SK-N-DZ (cell line): ENCODE results near the gene DALRD3.

ENCODE experiments used
- DNase-seq: peaks from one replicate; pipeline ENCODE4 v3.0.0-alpha.2; 2015; ENCODE audit warnings: low spot score

The DALRD3 gene

DNA sequence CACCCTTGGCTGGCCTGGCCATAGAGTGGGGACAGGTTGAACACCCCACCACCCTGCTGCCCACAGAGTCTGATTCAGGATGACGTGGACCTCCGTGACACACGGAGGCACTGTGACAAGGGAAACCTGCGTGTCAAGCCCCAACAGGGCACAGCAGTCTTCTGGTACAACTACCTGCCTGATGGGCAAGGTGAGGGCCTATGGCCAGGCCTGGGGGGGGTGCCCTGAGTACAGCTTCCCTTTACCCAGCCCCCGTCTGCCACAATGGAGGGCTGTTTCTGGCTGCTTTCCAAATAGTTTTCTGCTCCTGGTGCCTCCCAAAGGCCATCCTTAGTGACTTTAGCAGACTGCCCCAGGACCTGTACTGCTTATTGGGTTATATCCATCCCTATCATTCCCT lies 12.4 kb downstream of the DALRD3 start:
- no peak for DNase-seq

DNA sequence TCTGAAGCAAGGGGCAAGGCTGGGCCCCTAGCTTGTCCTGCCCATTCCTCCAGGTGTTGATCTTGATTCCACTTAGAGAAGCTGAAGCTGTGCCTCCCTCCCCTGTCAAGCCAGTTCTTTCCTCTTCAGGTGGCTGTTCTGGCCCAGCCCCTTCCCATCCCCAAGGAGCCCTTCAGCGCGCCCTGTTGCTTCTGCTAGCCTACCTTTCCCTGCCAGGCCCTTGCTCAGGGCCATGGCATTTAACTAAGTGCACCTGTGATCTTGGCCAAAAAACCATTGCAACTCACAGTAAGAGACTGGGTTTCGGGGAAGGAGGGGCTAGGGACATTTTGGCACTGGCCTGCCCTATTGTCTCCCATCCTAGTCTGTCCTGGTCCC lies 13.1 kb downstream of the DALRD3 start:
- no peak for DNase-seq

DNA sequence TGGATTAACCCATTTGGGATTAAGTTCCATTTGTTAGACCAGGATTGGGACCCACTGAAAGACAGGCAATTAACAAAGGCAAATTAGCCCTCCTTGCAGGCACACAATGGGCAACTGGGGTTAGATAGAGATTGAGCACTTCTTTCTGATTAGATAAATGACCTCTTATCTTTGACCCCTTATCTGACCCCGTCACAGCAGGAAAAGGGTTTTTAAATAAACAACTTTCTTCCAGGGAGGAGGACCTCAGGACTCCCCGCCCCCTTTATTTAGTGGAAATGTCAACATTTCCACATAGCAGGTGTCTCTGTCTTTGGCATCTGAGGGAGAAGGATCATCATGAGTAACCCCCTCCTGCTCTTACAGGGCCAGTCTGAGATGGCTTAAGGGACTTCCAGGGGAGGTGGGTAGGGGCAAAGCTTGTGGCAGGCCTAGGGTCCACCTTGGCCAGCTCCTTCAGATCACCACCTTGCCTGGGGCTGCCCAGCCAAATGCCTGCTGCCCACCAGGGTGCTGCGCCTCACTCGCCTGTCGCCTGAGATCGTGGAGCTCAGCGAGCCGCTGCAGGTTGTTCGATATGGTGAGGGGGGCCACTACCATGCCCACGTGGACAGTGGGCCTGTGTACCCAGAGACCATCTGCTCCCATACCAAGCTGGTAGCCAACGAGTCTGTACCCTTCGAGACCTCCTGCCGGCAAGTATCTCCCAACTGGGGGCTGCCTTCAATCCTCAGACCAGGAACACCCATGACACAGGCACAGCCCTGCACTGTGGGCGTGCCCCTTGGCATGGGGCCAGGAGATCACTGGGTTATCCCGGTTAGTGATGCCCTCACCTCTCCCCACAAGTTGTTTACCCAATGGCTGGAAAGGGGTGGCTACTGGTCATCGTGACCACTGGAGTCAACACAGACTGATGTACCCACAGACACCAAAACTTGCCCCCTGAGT lies 13.8 kb downstream of the DALRD3 start:
- DNase-seq = no peak

DNA sequence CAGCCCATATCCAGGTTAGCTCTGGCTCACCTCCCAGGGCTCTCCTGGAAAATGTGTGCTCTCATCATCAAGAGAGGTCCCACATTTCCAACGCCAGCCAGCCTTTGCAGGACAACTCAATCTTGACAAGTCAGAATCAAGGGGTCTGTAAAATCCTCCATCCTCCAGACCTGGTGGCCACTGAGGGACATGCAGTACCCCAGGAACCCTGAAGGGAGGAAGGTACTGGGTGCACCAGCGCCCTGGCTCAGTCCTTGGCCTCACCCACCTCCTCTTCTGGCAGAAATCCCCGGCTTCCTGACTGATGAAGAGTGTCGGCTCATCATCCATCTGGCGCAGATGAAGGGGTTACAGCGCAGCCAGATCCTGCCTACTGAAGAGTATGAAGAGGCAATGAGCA lies 17.2 kb downstream of the DALRD3 start:
- DNase-seq = no peak

DNA sequence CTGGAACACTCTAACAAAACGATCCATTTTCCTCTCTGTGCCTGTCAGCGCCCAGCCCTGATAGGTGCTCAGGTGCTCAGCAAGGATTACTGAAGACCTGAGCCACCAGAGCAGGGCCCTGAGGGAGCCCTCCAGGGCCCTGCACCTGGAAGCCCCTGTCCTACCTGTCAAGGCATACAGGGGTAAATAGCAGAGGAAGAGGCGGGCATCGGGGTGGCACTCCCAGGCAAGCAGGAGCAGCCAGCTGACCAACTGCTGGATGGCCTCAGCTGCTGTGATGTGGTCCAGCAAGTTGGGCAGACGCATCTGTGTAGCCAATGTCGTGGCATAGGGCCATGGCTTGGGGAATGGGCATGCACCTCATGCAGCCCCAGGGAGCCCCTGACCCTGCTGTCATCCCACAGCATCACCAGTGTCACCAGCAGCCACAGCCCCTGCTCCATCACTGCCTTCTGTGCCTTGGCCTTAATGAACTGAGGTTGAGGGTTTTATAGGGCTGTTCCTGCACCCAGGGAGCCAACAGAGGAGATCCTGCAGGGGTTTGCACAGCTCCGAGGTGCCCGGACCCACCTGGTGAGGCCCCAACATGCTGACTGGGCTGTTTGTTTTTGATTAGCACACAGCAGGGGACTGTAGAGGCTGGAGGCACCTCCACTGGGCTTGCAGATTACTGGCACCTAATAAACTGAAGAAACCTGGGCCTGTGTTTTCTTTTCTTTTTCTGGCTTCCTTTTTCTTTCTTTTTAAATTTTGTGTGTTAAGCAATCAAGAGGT lies 19.1 kb downstream of the DALRD3 start:
- no peak for DNase-seq

DNA sequence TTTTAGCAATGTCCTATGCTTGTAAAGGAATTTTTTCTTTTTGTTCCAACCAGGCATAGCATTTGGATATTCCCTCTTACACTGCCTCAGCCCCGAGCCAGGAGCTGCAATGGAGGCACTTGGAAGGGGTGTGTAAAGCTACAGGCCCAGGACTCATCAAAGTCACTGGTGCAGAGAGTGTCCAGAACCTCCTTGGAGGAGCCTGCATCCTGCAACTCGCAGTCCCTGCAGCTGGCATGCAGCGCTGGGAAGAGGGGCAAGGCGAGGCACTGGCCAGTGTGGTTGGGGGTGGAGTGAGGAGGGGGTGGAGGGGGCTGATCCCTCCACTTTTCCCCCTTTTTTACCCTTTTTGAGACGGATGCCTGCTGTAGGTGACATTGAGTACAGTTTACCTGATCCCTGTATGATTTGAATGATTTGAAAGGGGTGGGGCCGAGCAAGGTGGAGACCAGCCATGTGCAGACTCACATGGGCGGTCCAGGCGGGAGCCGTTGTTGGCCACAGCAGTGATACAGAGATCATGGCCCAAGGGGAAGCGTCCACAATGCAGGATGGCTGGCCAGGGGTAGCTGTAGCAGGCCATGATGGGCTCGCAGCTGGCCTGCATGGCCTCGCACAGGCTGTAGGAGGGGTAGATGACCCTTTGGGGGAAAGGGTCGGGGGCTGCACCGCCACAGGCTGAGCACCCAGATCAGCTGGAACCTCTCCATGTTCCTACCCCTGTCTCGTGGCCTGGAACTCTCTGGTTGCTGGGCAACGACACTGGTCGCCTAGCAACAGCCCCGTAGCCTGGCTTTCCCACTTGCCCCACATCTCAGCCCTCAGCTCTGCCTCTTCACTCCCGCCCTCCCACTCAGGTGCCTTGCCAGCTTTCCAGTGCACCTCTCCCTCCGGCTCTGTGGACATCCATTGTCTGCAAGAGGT lies 20.4 kb downstream of the DALRD3 start:
- peak; percentile 89 for DNase-seq

DNA sequence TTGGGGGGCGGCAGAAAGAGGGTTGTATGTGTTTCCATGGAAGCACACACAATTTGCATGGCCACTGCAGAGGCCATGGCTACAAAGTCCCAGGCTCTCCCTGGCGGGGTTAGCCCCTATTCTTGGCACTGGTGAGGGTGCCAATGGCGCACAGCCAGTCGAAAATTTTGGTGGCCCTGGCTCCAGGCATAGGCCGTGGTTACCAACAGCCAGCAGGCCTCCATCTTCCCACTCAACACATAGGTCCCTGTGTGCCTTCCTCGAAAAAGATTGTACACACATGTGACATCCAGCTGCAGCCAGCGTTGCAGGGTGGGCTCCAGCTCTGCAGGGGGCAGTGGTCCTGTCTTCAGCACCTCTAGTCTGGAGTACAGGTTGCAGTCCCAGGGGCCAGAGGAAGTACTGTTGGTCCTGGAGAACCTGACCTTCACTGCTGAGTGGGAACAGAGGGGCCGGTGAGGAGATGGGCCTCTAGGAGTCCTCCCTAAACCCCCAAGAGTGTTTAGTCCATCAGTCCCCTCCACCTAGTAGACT lies 21.2 kb downstream of the DALRD3 start:
- peak; percentile 51 for DNase-seq

DNA sequence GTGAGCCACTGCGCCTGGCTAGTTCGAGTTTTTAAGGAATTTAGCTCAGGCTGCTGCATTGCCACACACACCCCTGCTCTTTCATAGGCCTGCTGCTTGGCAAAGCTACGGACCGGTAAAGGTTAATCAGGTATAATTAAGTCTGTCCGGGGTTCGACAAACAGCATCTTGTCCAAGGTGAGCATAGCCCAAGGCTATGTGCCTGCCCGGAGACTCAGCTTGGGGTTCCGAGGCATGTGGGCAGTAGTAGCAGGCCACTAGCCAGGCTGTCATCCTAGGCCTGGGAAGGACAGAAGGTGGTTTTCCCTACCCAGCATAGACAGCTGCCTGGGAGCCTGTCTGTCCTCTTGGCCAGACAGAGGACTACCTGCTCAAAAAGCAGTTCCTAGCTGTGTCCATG lies 21.7 kb downstream of the DALRD3 start:
- no peak for DNase-seq

DNA sequence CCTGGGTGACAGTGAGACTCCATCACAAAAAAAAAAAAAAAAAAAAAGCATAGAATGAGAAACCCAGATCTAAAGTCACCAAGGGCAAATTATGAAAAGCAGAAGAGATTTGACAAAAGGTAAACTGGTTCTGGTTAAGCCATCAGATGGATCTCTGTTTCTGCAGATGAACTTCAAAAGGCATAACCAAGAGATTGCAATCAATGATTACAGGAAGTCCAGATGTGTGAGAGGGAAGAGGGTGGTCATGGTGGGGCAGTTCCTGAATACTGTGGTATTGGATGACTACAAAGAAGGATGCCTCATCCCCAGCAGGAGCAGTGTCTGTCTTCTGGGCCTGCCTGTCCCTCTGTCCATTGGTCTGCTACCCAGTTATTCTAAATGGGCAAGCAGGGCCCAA lies 24.5 kb downstream of the DALRD3 start:
- DNase-seq = no peak

DNA sequence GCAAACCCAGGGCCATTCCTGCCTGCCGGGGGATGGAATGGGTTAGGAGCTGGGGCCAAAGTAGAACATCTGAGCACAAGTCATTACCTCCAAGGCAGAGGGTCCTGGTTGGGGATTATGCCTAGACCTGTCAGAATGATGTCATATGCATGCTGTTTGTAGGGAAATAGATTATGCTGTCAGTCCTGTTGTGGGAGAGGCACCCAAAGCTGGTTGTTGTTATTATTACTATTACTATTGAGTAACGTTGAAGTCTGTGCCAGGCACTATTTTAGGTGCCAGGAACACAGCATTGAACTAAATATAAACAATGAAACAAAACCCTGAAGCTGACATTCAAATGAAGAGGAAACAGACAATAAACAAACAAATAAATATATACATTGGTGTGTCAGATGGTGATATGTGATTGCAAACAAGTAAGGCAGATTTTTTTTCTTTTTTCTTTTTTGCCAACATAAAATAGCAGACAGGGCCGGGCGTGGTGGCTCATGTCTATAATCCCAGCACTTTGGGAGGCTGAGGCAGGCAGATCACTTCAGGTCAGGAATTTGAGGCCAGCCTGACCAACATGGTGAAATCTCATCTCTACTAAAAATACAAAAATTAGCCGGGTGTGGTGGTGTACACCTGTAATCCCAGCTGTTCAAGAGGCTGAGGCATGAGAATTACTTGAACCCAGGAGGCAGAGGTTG lies 26.4 kb downstream of the DALRD3 start:
- DNase-seq = no peak

DNA sequence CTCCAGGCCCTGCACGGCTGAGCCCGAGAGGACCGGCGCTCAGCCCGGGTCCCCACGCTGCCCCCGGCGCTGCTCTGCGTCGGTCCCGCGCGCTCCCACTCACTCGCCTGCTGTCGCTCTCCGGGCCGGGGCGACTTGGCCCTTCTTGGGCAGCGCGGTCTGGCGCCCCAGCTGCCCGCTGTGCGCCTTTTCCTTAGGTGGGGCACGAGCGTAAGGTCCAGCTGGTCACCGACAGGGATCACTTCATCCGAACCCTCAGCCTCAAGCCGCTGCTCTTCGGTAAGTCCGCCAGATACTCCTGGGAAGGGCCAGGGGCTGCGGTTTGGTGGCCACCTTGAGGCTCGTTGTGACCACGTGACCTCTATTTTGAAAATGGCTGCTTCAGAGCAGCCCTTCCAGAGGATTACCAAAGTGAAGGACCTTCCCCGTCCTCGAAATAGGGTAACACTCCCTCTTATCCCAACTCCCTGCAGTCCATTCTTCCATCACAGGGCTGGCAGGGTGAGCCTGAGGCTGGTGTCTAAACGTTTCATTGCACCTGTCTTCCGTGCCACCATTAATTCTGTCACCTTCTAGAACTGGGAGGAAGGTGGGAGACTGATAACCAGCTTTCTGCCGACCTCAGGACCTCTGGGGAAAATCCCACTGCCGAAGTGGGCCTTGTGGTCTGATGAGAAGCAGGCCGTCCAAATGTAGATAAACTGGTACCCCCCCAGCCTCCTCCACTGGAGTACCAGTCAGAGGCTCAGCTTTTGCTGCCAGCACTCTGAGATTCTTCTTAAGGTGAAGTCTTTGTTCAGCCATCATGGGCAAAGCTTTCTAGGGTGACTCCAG lies 27.5 kb downstream of the DALRD3 start:
- DNase-seq = peak; percentile 31

DNA sequence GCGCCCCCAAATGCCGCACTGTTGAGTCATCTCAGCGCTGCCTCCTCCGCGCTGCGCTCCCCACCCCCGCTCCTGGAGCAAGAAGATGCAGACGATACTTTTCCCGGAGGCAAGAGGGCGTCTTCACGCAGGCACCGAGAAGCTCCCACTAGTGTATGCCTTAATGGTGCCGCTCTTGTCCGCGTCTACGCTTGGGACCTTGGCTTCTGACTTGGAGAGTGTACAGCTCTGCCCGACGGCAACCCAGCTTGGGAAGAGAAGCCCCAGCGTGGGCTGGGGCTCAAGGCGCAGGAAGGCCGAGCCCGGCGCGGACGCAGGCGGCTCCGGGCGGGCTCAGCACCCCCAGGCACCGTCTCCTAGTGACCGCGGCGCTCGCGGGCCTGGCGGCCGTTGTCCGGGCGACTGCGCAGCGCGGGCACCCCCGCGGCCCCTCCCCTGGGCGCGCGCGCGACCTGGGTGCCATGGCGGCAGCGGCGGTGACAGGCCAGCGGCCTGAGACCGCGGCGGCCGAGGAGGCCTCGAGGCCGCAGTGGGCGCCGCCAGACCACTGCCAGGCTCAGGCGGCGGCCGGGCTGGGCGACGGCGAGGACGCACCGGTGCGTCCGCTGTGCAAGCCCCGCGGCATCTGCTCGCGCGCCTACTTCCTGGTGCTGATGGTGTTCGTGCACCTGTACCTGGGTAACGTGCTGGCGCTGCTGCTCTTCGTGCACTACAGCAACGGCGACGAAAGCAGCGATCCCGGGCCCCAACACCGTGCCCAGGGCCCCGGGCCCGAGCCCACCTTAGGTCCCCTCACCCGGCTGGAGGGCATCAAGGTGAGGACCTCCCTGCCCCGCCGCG lies 28.4 kb downstream of the DALRD3 start, which contains the start of gene P4HTM:
TSS of gene P4HTM (plus strand) at position 446 of the 840 bp plus-strand sequence. CDS start at position 462, 16 bp downstream.
- peak; percentile 67 for DNase-seq

DNA sequence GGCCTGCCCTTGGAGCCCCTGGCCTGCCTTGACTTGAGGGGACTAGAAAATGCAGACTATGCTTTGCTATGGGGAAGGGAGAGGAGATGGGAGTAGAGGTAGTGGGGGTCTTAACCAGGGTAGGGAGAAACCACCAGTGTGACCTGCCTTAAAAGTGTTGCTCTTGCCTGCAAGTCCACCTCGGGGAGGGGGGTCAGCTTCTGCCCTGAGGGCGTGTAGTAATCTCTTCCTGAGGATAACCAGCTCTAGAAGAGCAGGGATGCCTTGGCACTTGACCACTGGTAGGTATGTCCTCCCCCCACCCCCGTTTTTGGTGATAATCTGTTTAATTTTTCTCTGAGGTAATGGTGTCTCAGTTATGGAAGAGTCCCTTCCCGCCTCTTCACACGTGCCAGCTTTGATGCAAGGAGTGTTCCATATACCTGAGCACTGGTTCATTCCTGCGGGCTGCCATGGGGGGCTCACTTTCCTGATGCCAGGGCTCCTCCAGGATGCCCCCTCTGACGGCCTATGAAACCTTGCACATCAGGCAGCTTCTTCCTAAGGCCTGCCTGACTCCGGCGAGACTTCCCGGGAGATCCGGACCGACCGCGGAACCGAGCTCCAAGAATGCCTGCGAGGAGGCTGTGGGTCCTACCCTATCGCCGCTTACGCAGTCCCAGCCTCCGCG lies 29.1 kb downstream of the DALRD3 start:
- DNase-seq = peak; percentile 29

DNA sequence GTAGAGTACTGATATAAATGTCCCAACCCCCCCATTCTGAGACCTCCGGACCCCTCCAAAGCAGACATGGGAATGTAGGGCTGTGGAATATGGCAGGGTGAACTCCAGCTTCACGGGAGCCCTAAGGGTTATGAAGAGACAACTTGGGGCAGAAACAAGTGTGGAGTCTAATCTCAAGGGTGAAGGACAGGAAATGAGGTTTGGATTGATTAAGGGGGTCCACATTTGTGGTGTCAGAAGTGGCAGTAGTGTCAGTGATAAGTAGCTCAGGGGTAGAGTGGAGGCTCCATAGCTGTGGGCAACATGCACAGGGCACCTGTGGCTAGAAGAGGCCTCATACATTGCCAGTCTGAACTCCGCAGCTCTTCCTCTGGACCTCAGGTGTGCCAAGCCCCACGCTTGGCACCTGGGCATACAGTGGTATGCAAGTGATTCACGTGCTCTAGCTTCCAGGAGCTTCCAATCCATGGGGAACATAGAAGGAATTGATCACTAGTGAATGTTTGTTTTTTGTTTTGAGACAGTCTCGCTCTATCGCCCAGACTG lies 32.5 kb downstream of the DALRD3 start:
- no peak for DNase-seq

DNA sequence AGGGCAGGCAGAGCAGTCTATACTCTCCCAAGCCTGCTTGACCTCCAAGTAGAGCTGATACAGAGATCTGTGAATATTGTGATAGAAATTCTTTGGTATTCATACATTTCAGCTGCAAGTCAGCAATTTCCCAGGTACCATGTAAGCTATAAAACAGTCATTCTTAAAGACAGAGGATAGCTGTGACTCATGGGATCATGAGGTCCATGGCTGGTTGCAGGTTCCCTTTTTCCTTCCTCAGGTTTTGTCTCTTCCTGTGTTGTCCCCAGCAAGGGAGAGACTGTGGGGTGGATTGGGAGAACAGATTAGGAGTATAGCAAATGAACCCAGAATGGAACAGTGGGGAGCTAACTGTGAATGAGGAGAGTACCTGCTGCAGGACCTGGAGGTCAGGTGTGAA lies 33.7 kb downstream of the DALRD3 start:
- DNase-seq = no peak

DNA sequence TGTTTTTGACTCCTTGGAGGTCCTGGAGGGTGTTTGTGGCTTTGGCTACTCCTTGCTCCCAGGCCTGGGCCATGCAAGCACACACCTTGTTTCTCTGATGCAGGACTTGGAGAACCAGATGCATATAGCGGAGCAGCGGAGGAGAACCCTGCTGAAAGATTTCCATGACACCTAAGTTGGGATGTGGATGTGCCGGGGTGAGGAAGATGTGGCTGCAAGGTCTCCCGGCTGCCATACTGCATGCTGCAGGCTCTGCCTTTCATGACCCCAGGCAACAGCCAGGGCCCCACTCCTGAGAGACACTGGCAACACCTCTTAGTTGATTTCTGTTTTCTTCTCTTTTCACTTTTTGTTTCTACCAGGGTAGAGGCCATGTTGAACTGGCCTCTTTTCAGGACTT lies 35.3 kb downstream of the DALRD3 start:
- no peak for DNase-seq

DNA sequence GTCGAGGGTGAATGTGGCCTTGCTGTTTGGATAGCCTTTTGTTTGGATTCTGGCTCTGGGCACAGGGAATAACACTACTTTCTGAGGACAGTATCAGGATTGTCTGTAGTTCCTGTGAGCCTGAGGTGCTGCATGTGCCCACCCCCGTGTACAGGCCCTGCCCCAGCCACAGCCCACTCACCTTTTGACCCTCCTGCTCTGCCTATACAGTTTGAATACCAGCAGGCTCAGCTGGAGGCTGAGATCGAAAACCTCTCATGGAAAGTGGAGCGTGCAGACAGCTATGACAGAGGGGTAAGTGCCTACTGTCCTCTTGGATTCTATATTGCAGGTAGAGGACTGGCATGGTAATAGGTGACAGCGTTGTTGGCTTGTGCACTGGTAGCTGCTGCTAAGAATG lies 35.7 kb downstream of the DALRD3 start:
- DNase-seq = no peak

DNA sequence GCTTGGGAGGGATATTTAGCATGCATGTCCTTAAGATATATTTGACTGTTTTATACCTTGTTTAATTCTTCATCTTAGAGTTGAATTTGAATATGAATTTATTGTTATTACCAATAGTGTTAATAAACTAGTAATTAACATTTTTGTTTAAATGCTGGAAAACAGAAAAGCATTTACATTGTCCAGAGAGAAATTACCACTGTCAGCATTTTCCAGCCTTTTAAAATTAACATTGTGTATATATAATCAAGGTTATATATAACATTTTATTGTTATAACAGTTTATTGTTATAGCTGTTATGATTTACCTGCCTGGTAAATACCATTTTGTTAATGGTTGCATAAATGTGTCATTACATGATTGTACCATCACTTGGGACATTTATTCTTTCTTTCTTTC lies 36.4 kb downstream of the DALRD3 start:
- no peak for DNase-seq
